K562 (cell line): Measurements from ENCODE around the gene CAMK2D. TPM values are rescaled to one million over a fixed set of nuclear protein-coding genes. Genes with fewer than 3 reads are reported as not detected.

Experiments used
- ATAC-seq: fragments of 200-7000 bp; cut with Tn5 transposase; 3 replicates; pipeline ENCODE4 v1.9.1; 2020; ENCODE audit warnings: moderate library complexity
- BruUV-seq: library from RNA; stranded (reverse); fragments of 400-500 nt; replicated peaks from 2 replicates; lab custom pipeline; 2021; lab: Mats Ljungman, UMichigan
- CTCF ChIA-PET: fragments of 300-600 bp; formaldehyde crosslinking; extraction: SDS; loops from one replicate; lab custom pipeline; 2021; ENCODE audit warnings: low intra/inter-chr PET ratio; lab: Yijun Ruan, JAX
- POLR2A ChIA-PET: fragments of 300-600, 350-650 bp; sonication (Branson Sonifier 250); formaldehyde crosslinking; extraction: SDS; loops from one replicate; lab custom pipeline; 2021; ENCODE audit warnings: antibody characterized with exemption, inconsistent platforms; lab: Yijun Ruan, JAX
- DNase-seq, 4 experiments: peaks; one replicate each; pipeline versions ENCODE4 v3.0.0 to v3.0.0-alpha.2; 2011 to 2018; ENCODE audit warnings: low spot score in 3 of 4, mixed read lengths in 3 of 4; ENCODE audit errors: extremely low read depth in 1 of 4
- FAIRE-seq: peaks from 2 replicates; lab custom pipeline; 2011; peaks lifted over from hg19 to GRCh38; lab: Jason Lieb, UNC
- H2AFZ ChIP-seq: 2 replicates; pipeline ENCODE4 v1.6.0; 2011; ENCODE audit warnings: low read depth, low read length, control low read depth, inconsistent platforms
- H3K27ac ChIP-seq: fragments of 200-600 bp; 3 replicates; pipeline ENCODE4 v1.8.0; 2011; ENCODE audit warnings: low read depth, mild to moderate bottlenecking, control low read depth, inconsistent platforms, low read length, moderate library complexity, mixed read lengths; ENCODE audit errors: extremely low read depth
- H3K27me3 ChIP-seq, 2 experiments: fragments of 300-600 bp in 1 of 2; 2 replicates in 1 of 2; 3 replicates in 1 of 2; pipeline versions ENCODE4 v1.6.0 to v1.8.0; 2011; ENCODE audit warnings: inconsistent platforms in 2 of 2, low read length in 2 of 2, mild to moderate bottlenecking in 1 of 2, mixed read lengths in 1 of 2, moderate library complexity in 1 of 2; ENCODE audit not compliant: control insufficient read depth in 2 of 2, insufficient read depth in 2 of 2
- H3K36me3 ChIP-seq: fragments of 300-600 bp; 3 replicates; pipeline ENCODE4 v1.8.0; 2011; ENCODE audit warnings: mild to moderate bottlenecking, low read length, inconsistent platforms; ENCODE audit not compliant: control insufficient read depth, insufficient read depth
- H3K4me1 ChIP-seq, 2 experiments: fragments of 200-600 bp in 1 of 2; replicated peaks in 1 of 2; 2 replicates in 1 of 2; 3 replicates in 1 of 2; pipeline versions ENCODE4 v1.5.1 to v1.8.0; 2011; ENCODE audit warnings: inconsistent platforms in 2 of 2, low read length in 2 of 2, mild to moderate bottlenecking in 1 of 2, mixed read lengths in 1 of 2, moderate library complexity in 1 of 2; ENCODE audit not compliant: control insufficient read depth in 2 of 2, insufficient read depth in 2 of 2
- H3K4me2 ChIP-seq: 2 replicates; pipeline ENCODE4 v1.6.1; 2011; ENCODE audit warnings: low read length, control low read depth, inconsistent platforms, mixed read lengths; ENCODE audit not compliant: insufficient read depth
- H3K4me3 ChIP-seq: fragments of 200-600 bp; sonication (generic), shearing (Covaris generic); 2 replicates; pipeline ENCODE4 v1.5.1; 2016; ENCODE audit warnings: control low read depth, inconsistent platforms
- H3K79me2 ChIP-seq: fragments of 200-600 bp; 3 replicates; pipeline ENCODE4 v1.8.0; 2011; ENCODE audit warnings: low read length, inconsistent platforms; ENCODE audit not compliant: control insufficient read depth, insufficient read depth
- H3K9ac ChIP-seq, 2 experiments: 2 replicates each; pipeline versions ENCODE4 v1.6.0 to v1.6.1; 2011; ENCODE audit warnings: low read depth in 2 of 2, low read length in 2 of 2, control low read depth in 1 of 2, inconsistent platforms in 1 of 2, mild to moderate bottlenecking in 1 of 2, mixed read lengths in 1 of 2; ENCODE audit not compliant: insufficient read depth in 1 of 2
- H3K9me1 ChIP-seq: one replicate; pipeline ENCODE4 v1.6.0; 2011; ENCODE audit warnings: inconsistent platforms, mild to moderate bottlenecking, low read length, moderate library complexity; ENCODE audit not compliant: control insufficient read depth, insufficient read depth
- H3K9me3 ChIP-seq: replicated peaks from 2 replicates; pipeline ENCODE4 v1.5.1; 2011; ENCODE audit warnings: low read depth, low read length, inconsistent platforms; ENCODE audit not compliant: control insufficient read depth, insufficient read depth
- H4K20me1 ChIP-seq: replicated peaks from 2 replicates; pipeline ENCODE4 v1.6.1; 2011; ENCODE audit warnings: low read length, inconsistent platforms, mixed read lengths; ENCODE audit not compliant: control insufficient read depth, insufficient read depth
- E2F8 ChIP-seq: fragments of 450-650 bp; IDR thresholded peaks from 2 replicates; pipeline ENCODE4 v1.7.1; 2018; ENCODE audit warnings: mild to moderate bottlenecking, low read depth; ENCODE audit not compliant: partially characterized antibody
- KDM2B ChIP-seq: fragments of 250-450 bp; sonication (Bioruptor Pico); IDR thresholded peaks from 2 replicates; pipeline ENCODE4 v1.8.0; 2021; ENCODE audit warnings: mild to moderate bottlenecking, moderate library complexity
- ZNF146 ChIP-seq: IDR thresholded peaks from one replicate; pipeline ENCODE4 v1.6.1; 2018; ENCODE audit warnings: missing compliant biosample characterization; ENCODE audit not compliant: unreplicated experiment
- WGBS: fragments of 100-300 bp; shearing (Covaris generic); methylation state at CpG from one replicate; pipeline ENCODE4 v1.1.6; 2016; ENCODE audit warnings: low coverage, mixed read lengths; ENCODE audit not compliant: insufficient coverage; ENCODE audit errors: missing lambda C conversion rate; 5-methylcytosine and 5-hydroxymethylcytosine counted together
- in situ Hi-C: fragments of 300-500 bp; cut with MboI; formaldehyde crosslinking; loops from 4 replicates; pipeline ENCODE4 v1.15.0; 2018; ENCODE audit warnings: inconsistent platforms, mixed read lengths
- intact Hi-C: fragments of 100-400 bp; cut with micrococcal nuclease; formaldehyde crosslinking; loops from 2 replicates; pipeline ENCODE4 v1.14.2; 2022
- polyA plus RNA-seq, 8 experiments: library from polyadenylated mRNA; depleted of rRNA in 4 of 8; stranded (reverse) in 5 of 8; unstranded in 3 of 8; fragments of >200 nt; fragmentation: Nextera tagmentation in 2 of 8; fragmentation: Illumina TruSeq in 1 of 8; extraction: Ambion mirVana in 2 of 8; extraction: Trizol in 1 of 8; gene quantifications; 2 replicates each; pipeline versions ENCODE4 v1.2.1 to v1.2.3, GENCODE V29; 2011 to 2014; ENCODE audit warnings: inconsistent platforms in 1 of 8, missing spikeins in 1 of 8
- total RNA-seq, 7 experiments: library from RNA; depleted of rRNA in 6 of 7; stranded (reverse); fragments of >200 nt in 6 of 7; fragmentation: Illumina TruSeq in 2 of 7; extraction: Trizol in 2 of 7; gene quantifications; 2 replicates each; pipeline versions ENCODE4 v1.2.1 to v1.2.3, GENCODE V29; 2011 to 2021; ENCODE audit warnings: low replicate concordance in 1 of 7

CAMK2D gene
- total and polyA plus RNA-seq, 9 of the 15 experiments (the other 6 are each of a cell fraction or from before 2014, with no cell fraction given), result 0.01 to 0.33 (median 0.04) TPM; not detected in 2

GRCh38 chr4:113572620-113573019 is 188.9 kb downstream of the CAMK2D start:
- no TSS peak for BruUV-seq
- in situ Hi-C loops (no loop called here), intact Hi-C loops (no loop called here)
- Histone ChIP-seq H3K9me1 (no peaks in the 10 kb centered on the region), H3K4me3 (no peak overlapping the region), H3K27me3 (no peaks in the 10 kb centered on the region), H3K9ac (no peak overlapping the region), H3K9me3 (no peaks in the 10 kb centered on the region; the same call in 1 of the 2 replicates), H3K27ac (no peak overlapping the region), H2AFZ (no peak overlapping the region), H3K79me2 (no peaks in the 10 kb centered on the region), H3K4me2 (no peak overlapping the region), H3K36me3 (no peaks in the 10 kb centered on the region), H3K4me1 (no peaks in the 10 kb centered on the region; a peak in 1 of 5 replicates), H4K20me1 (no peaks in the 10 kb centered on the region)
- FAIRE-seq (no peak), ATAC-seq (no peak), DNase-seq (no peak)
- TF ChIP-seq ZNF146 (CRISPR knock-in tag), result peak; percentile 22
- no peak for TF ChIP-seq KDM2B
- no peak for TF ChIP-seq E2F8
- ChIA-PET CTCF (no interaction called here), POLR2A (no interaction called here)
- WGBS, result 3% methylated on average over 3 of the region's 3 CpGs
